ENCODE data around the gene CLCN7.

DNA sequence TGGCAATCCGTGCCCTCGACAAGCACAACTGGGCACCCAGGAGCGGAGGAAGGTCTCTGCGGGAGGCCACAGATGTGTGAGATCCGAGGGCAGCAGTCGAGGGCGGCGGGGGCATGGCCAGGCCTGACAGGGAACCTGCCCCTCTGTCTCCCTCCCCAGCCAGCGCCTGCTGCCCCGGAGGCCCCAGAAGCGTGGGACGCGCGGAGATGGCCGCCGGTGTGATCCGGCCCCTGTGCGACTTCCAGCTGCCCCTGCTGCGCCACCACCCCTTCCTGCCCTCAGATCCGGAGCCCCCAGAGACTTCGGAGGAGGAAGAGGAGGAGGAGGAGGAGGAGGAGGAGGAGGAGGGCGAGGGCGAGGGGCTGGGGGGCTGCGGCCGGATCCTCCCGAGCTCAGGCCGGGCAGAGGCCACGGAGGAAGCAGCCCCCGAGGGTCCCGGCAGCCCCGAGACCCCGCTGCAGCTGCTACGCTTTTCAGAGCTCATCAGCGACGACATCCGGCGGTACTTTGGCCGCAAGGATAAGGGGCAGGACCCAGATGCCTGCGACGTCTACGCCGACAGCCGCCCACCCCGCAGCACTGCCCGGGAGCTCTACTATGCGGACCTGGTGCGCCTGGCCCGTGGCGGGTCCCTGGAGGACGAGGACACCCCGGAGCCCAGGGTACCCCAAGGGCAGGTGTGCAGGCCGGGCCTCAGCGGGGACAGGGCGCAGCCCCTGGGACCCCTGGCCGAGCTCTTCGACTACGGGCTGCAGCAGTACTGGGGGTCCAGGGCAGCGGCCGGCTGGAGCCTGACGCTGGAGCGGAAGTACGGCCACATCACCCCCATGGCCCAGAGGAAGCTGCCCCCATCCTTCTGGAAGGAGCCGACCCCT is 42.2 kb downstream of the CLCN7 start:
- TF ChIP-seq, protein P1, sequence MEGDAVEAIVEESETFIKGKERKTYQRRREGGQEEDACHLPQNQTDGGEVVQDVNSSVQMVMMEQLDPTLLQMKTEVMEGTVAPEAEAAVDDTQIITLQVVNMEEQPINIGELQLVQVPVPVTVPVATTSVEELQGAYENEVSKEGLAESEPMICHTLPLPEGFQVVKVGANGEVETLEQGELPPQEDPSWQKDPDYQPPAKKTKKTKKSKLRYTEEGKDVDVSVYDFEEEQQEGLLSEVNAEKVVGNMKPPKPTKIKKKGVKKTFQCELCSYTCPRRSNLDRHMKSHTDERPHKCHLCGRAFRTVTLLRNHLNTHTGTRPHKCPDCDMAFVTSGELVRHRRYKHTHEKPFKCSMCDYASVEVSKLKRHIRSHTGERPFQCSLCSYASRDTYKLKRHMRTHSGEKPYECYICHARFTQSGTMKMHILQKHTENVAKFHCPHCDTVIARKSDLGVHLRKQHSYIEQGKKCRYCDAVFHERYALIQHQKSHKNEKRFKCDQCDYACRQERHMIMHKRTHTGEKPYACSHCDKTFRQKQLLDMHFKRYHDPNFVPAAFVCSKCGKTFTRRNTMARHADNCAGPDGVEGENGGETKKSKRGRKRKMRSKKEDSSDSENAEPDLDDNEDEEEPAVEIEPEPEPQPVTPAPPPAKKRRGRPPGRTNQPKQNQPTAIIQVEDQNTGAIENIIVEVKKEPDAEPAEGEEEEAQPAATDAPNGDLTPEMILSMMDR (IDR thresholded peaks at IDR 0.05) = no peak
- no peak for TF ChIP-seq POLR2A (IDR thresholded peaks at IDR 0.05)

Data from thyroid gland (tissue), 4 donors.